Mesothelial cell of epicardium (in vitro differentiated cells): ENCODE data around the gene SLC12A6. TPM values are rescaled to one million over a fixed set of nuclear protein-coding genes. Genes with fewer than 3 reads are reported as not detected.

Experiments
- DNase-seq, 2 experiments: peaks; one replicate each; pipeline ENCODE4 v3.0.0; 2021; ENCODE audit warnings: low spot score in 2 of 2; ENCODE audit not compliant: unreplicated experiment in 2 of 2
- H3K27ac Mint-ChIP-seq: 2 replicates; pipeline ENCODE4 v1.8.0; 2021; ENCODE audit warnings: mixed read lengths
- H3K27me3 Mint-ChIP-seq: 2 replicates; pipeline ENCODE4 v1.8.0; 2021; ENCODE audit warnings: low read depth, mixed read lengths
- H3K36me3 Mint-ChIP-seq: 2 replicates; pipeline ENCODE4 v1.8.0; 2021; ENCODE audit warnings: mixed read lengths
- H3K4me1 Mint-ChIP-seq: 2 replicates; pipeline ENCODE4 v1.8.0; 2021; ENCODE audit warnings: mixed read lengths
- H3K4me3 Mint-ChIP-seq: 2 replicates; pipeline ENCODE4 v1.8.0; 2021; ENCODE audit warnings: mild to moderate bottlenecking, moderate library complexity, mixed read lengths
- H3K9me3 Mint-ChIP-seq: 2 replicates; pipeline ENCODE4 v1.8.0; 2021; ENCODE audit warnings: mixed read lengths
- total RNA-seq: library from RNA; stranded (reverse); gene quantifications from 3 replicates; pipeline ENCODE4 v1.2.1, GENCODE V29; 2021
- TF ChIP-seq, protein P1 (sequence below): fragments of 200-600 bp; sonication (generic); IDR thresholded peaks from one replicate; pipeline ENCODE4 v1.5.0; 2021; ENCODE audit warnings: antibody characterized with exemption; ENCODE audit not compliant: unreplicated experiment

SLC12A6 gene
- total RNA-seq, 1 donor from 2014 or later = 23.7 TPM

DNA sequence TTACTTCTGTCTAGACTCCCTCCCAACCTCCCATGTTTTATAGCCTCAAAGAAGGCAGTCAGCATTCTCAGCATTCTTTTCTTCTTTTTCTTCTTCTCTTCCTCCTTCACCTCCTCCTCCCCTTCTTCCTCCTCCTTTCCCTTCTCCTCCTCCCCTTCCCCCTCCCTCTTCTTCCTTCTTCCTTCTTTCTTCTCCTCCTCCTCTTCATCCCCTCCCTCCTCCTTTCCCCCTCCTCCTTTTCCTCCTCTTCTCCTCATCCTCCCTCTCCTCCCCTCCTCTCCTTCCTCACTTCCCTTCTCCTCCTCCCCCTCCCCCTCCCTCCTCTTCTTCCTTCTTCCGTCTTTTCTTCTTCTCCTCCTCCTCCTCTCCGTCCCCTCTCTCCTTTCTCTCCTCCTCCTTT, 33.1 kb upstream of the SLC12A6 start:
- H3K4me1 Mint-ChIP-seq = peaks cover 33% of the 10 kb centered on the region
- peak overlapping the region; percentile 73 for H3K27ac Mint-ChIP-seq
- peaks cover 10% of the 10 kb centered on the region for H3K9me3 Mint-ChIP-seq
- no peak overlapping the region for H3K4me3 Mint-ChIP-seq
- TF ChIP-seq, protein P1, sequence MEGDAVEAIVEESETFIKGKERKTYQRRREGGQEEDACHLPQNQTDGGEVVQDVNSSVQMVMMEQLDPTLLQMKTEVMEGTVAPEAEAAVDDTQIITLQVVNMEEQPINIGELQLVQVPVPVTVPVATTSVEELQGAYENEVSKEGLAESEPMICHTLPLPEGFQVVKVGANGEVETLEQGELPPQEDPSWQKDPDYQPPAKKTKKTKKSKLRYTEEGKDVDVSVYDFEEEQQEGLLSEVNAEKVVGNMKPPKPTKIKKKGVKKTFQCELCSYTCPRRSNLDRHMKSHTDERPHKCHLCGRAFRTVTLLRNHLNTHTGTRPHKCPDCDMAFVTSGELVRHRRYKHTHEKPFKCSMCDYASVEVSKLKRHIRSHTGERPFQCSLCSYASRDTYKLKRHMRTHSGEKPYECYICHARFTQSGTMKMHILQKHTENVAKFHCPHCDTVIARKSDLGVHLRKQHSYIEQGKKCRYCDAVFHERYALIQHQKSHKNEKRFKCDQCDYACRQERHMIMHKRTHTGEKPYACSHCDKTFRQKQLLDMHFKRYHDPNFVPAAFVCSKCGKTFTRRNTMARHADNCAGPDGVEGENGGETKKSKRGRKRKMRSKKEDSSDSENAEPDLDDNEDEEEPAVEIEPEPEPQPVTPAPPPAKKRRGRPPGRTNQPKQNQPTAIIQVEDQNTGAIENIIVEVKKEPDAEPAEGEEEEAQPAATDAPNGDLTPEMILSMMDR = no peak
- H3K27me3 Mint-ChIP-seq = no peaks in the 10 kb centered on the region
- H3K36me3 Mint-ChIP-seq = peaks cover 8% of the 10 kb centered on the region
- DNase-seq = no peak

DNA sequence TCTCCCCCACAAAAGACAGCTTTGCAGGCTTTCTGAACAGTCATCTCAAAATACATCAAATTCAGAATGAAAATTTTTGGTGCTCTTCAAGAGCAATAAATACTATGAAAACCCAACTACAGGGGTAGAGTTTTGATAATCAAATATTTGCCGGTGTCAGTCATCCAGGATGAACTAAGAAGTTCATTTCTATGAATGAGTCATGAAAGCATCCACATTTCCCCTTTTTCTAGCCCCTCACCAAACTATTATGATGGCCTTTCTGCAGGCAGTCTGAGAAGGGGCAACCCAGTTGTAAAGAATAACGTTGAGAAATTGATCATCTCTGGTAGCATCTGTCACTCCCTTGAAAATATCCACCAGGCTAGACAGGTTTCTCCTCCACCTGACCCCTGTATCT, 32.5 kb upstream of the SLC12A6 start:
- Mint-ChIP-seq H3K27ac (peak overlapping the region; percentile 73), H3K4me1 (peaks cover 37% of the 10 kb centered on the region), H3K36me3 (peaks cover 8% of the 10 kb centered on the region), H3K4me3 (peak overlapping the region; percentile 8), H3K9me3 (peaks cover 10% of the 10 kb centered on the region), H3K27me3 (no peaks in the 10 kb centered on the region)
- TF ChIP-seq, protein P1 = no peak
- DNase-seq = no peak

DNA sequence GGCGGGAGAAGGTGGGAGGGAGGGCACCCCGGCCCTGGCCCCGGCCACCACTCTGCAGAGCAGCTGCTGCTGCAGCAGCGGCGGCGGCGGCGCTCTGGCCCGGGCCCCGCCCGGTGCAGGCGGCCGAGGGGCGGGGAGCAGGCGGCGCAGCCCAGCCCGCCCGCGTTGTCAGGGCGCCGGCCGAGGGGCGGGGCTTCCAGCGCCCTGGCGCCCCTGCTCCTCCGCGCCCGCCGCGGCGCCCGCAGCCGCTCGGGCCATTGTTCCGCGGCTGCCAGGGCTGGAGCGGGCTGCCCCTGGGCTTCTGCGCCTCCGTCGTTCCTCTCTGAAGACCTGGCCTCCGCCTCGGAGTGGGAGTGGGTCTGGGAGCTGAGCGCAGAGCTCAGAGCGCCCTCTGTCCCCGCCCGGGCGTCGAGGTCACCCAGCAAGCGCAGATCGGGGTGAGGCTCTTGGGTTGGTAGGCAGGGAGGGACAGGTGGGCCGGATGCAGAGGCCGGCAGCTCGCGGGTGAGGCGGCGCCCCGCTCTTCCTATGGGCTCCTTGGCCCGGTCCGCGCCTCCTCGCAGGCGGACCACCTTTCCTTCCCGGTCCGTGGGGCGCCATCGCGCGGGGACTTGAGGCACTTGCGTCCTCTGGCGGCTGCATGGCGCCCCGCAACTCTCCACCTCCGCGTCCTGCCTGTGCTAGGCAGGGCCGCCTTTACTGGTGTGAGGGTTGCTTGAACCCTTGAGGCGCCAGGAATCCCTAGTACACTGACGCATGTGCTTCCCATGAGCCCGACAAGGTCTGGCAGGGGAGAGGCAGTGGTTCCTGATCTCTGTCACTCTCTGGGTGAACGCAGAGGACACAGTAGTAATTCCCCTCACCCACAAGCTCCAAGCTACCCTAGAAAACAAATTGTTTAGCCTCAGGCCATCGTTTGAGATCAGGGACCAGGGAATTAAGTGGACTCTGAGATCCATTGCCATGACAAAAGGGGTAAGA, 29.8 kb upstream of the SLC12A6 start, which contains the start of gene LPCAT4:
LPCAT4 (minus strand) TSS at position 96 of the 981 bp plus-strand sequence. CDS start 96 bp downstream, outside the sequence.
- H3K36me3 Mint-ChIP-seq = peaks cover 9% of the 10 kb centered on the region
- peak within 1 kb of the TSS; percentile 95 for H3K4me3 Mint-ChIP-seq

DNA sequence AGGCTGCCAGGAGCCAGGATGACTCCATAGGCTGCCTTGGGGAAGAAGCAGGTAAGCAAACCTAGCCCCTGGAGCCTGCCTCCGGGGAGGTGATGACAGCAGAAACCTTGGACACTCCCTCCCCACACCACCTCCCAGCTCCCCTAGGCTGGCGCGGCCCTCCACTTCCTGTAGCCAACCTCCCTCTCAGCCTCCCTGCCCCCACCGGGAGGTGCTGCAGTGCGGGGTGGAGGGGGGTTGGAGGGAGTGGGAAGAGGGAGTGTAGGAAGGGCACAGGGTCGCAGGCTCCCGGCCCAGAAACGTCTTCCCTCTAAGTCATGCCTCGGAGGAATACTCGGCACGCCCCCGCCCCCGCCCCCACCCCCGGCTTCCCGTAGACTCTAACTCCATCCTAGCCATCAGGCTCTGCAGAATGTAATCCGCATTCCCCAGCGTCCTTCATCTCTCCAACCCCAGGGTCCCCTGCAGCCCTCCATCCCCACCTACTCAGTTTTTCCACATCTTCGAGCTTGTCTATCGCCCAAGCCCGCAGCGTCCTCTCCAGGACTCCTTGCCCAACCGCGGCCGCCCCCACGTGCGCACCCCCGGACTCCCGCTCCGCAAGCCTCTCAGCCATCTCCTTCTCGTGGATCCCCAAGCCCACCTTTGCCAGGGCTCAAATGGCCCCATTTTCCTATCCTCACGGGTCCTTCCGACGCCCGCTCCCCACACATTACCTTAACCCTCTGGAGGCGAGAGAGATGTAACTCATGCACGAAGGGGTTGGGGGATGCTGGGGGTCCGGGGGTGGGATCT, 28.9 kb upstream of the SLC12A6 start:
- H3K36me3 Mint-ChIP-seq = peaks cover 11% of the 10 kb centered on the region
- TF ChIP-seq, protein P1 = no peak
- peak overlapping the region; percentile 95 for H3K4me3 Mint-ChIP-seq
- no peaks in the 10 kb centered on the region for H3K27me3 Mint-ChIP-seq
- peak overlapping the region; percentile 93 for H3K27ac Mint-ChIP-seq
- H3K9me3 Mint-ChIP-seq = peaks cover 2% of the 10 kb centered on the region
- peaks cover 35% of the 10 kb centered on the region for H3K4me1 Mint-ChIP-seq
- DNase-seq = peak; percentile 36 to 55

More for the DNA sequence above, 29.8 kb upstream of the SLC12A6 start, which contains the start of gene LPCAT4:
- Mint-ChIP-seq H3K27ac (peak within 1 kb of the TSS; percentile 96), H3K9me3 (peaks cover 6% of the 10 kb centered on the region), H3K4me1 (peaks cover 35% of the 10 kb centered on the region), H3K27me3 (no peaks in the 10 kb centered on the region)
- TF ChIP-seq, protein P1 = peak; percentile 82
- peak; percentile 77 to 88 for DNase-seq

DNA sequence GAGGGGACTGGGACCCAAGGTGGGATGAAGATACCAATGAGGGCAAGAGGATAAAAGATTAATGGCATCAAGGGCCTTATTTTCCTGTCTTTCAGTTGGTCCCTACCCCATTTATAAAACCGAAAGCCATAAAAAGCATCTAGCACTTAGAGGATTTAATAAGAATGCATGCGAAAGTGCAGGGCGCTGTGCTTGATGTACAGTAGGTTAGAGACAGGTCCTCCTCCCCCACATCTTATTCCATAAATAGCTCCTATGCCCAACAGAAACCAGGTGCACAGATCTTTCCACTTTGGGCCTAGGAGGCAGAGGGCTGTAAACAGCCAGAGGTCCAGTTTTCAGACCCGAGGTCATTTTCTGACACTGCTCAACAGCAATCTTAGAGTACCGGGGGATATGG, 28.3 kb upstream of the SLC12A6 start:
- no peak for DNase-seq
- peak overlapping the region; percentile 95 for H3K4me3 Mint-ChIP-seq
- peaks cover 15% of the 10 kb centered on the region for H3K36me3 Mint-ChIP-seq
- no peaks in the 10 kb centered on the region for H3K27me3 Mint-ChIP-seq
- H3K4me1 Mint-ChIP-seq = peaks cover 36% of the 10 kb centered on the region
- H3K9me3 Mint-ChIP-seq = no peaks in the 10 kb centered on the region
- peak overlapping the region; percentile 76 for H3K27ac Mint-ChIP-seq
- TF ChIP-seq, protein P1 = no peak
